IMR-90 (cell line): Measurements from ENCODE around the gene CMSS1. TPM values are rescaled to one million over a fixed set of nuclear protein-coding genes. Genes with fewer than 3 reads are reported as not detected.

ENCODE experiments used
- ATAC-seq: fragments of 200-7000 bp; cut with Tn5 transposase; 2 replicates; pipeline ENCODE4 v1.9.1; 2020; ENCODE audit warnings: low read depth, mild to moderate bottlenecking, moderate library complexity
- BruUV-seq: library from RNA; stranded (reverse); fragments of 400-500 nt; replicated peaks from 2 replicates; lab custom pipeline; 2021; lab: Mats Ljungman, UMichigan
- CTCF ChIA-PET: fragments of 300-600 bp; formaldehyde crosslinking; extraction: SDS; loops from one replicate; lab custom pipeline; 2021; ENCODE audit warnings: antibody characterized with exemption; lab: Yijun Ruan, JAX
- POLR2A ChIA-PET: fragments of 300-600 bp; sonication (Branson Sonifier 250); formaldehyde crosslinking; loops from one replicate; lab custom pipeline; 2022; ENCODE audit warnings: antibody characterized with exemption; ENCODE audit not compliant: unreplicated experiment; lab: Charles Lee
- DNase-seq: peaks from one replicate; pipeline ENCODE4 v3.0.0; 2013
- H2AFZ ChIP-seq: replicated peaks from 2 replicates; pipeline ENCODE3; 2013; ENCODE audit warnings: low read length, mild to moderate bottlenecking; ENCODE audit not compliant: poor library complexity
- H2AK5ac ChIP-seq: 2 replicates; pipeline ENCODE4 v1.6.1; 2013; ENCODE audit warnings: low read depth, low read length, inconsistent platforms
- H2AK9ac ChIP-seq: replicated peaks from 2 replicates; pipeline ENCODE3; 2013; ENCODE audit warnings: mild to moderate bottlenecking, low read depth, low read length, moderate library complexity; ENCODE audit not compliant: poor library complexity
- H2BK120ac ChIP-seq: 2 replicates; pipeline ENCODE4 v1.6.1; 2013; ENCODE audit warnings: low read depth, low read length, inconsistent platforms
- H2BK15ac ChIP-seq: 3 replicates; pipeline ENCODE4 v1.6.1; 2013; ENCODE audit warnings: low read depth, low read length, inconsistent platforms
- H2BK20ac ChIP-seq: 2 replicates; pipeline ENCODE4 v1.6.1; 2013; ENCODE audit warnings: low read depth, mild to moderate bottlenecking, inconsistent platforms, low read length, moderate library complexity
- H2BK5ac ChIP-seq: 2 replicates; pipeline ENCODE4 v1.6.1; 2013; ENCODE audit warnings: mild to moderate bottlenecking, low read depth, low read length, inconsistent platforms; ENCODE audit not compliant: poor library complexity, severe bottlenecking
- H3K14ac ChIP-seq: replicated peaks from 2 replicates; pipeline ENCODE4 v1.6.1; 2013; ENCODE audit warnings: low read depth, low read length, inconsistent platforms
- H3K18ac ChIP-seq: 2 replicates; pipeline ENCODE4 v1.6.1; 2013; ENCODE audit warnings: low read depth, low read length, control low read depth
- H3K23ac ChIP-seq: 2 replicates; pipeline ENCODE4 v1.6.1; 2013; ENCODE audit warnings: low read depth, low read length, inconsistent platforms
- H3K27ac ChIP-seq: 2 replicates; pipeline ENCODE4 v1.5.1; 2013; ENCODE audit warnings: mild to moderate bottlenecking, control low read depth, low read length; ENCODE audit not compliant: insufficient read depth
- H3K27me3 ChIP-seq: 2 replicates; pipeline ENCODE4 v1.6.1; 2013; ENCODE audit warnings: low read length; ENCODE audit not compliant: control insufficient read depth, insufficient read depth
- H3K36me3 ChIP-seq: 2 replicates; pipeline ENCODE4 v1.6.1; 2013; ENCODE audit warnings: low read length, mixed read lengths; ENCODE audit not compliant: control insufficient read depth, insufficient read depth
- H3K4ac ChIP-seq: 2 replicates; pipeline ENCODE4 v1.6.1; 2013; ENCODE audit warnings: low read depth, low read length, inconsistent platforms
- H3K4me1 ChIP-seq: 2 replicates; pipeline ENCODE4 v1.6.1; 2013; ENCODE audit warnings: low read length, mixed read lengths; ENCODE audit not compliant: control insufficient read depth, insufficient read depth
- H3K4me2 ChIP-seq: 2 replicates; pipeline ENCODE4 v1.6.1; 2013; ENCODE audit warnings: low read depth, mild to moderate bottlenecking, control low read depth, low read length, moderate library complexity
- H3K4me3 ChIP-seq: 2 replicates; pipeline ENCODE4 v1.5.1; 2013; ENCODE audit warnings: low read depth, mild to moderate bottlenecking, control low read depth, low read length, moderate library complexity; ENCODE audit not compliant: insufficient read depth
- H3K56ac ChIP-seq: 2 replicates; pipeline ENCODE4 v1.6.1; 2013; ENCODE audit warnings: low read length, inconsistent platforms; ENCODE audit not compliant: insufficient read depth; ENCODE audit errors: extremely low read depth
- H3K79me1 ChIP-seq, 2 experiments: 2 replicates each; pipeline ENCODE4 v1.6.1; 2013; ENCODE audit warnings: low read length in 2 of 2, inconsistent platforms in 1 of 2, low read depth in 1 of 2
- H3K9ac ChIP-seq: 2 replicates; pipeline ENCODE4 v1.6.1; 2013; ENCODE audit warnings: low read depth, low read length, control low read depth
- H3K9me1 ChIP-seq: 2 replicates; pipeline ENCODE4 v1.6.1; 2013; ENCODE audit warnings: low read length, inconsistent platforms; ENCODE audit not compliant: insufficient read depth
- H3K9me3 ChIP-seq: 2 replicates; pipeline ENCODE4 v1.6.1; 2013; ENCODE audit warnings: low read length; ENCODE audit not compliant: control insufficient read depth, insufficient read depth
- H4K20me1 ChIP-seq: 2 replicates; pipeline ENCODE4 v1.6.1; 2013; ENCODE audit warnings: low read length, inconsistent platforms; ENCODE audit not compliant: insufficient read depth
- H4K5ac ChIP-seq: 2 replicates; pipeline ENCODE4 v1.6.1; 2013; ENCODE audit warnings: mild to moderate bottlenecking, low read depth, low read length, control low read depth
- H4K8ac ChIP-seq, 2 experiments: 2 replicates each; pipeline ENCODE4 v1.6.1; 2013; ENCODE audit warnings: low read depth in 2 of 2, low read length in 2 of 2, control low read depth in 1 of 2, inconsistent platforms in 1 of 2
- H4K91ac ChIP-seq: 2 replicates; pipeline ENCODE4 v1.6.1; 2013; ENCODE audit warnings: low read depth, low read length, inconsistent platforms; ENCODE audit not compliant: insufficient read depth
- BHLHE40 ChIP-seq: fragments of 150-350 bp; IDR thresholded peaks from 2 replicates; pipeline ENCODE4 v1.6.1; 2016; ENCODE audit warnings: mild to moderate bottlenecking, low read depth, low read length
- CEBPB ChIP-seq: IDR thresholded peaks from 2 replicates; pipeline ENCODE4 v1.6.1; 2012; ENCODE audit warnings: low read depth, low read length, improper control_type of control experiment
- CHD1 ChIP-seq: IDR thresholded peaks from 2 replicates; pipeline ENCODE4 v1.6.1; 2012; ENCODE audit warnings: low read depth, low read length, improper control_type of control experiment
- FOS ChIP-seq: fragments of 150-350 bp; IDR thresholded peaks from 2 replicates; pipeline ENCODE4 v1.6.1; 2016; ENCODE audit warnings: low read depth, low read length
- MAFK ChIP-seq: IDR thresholded peaks from 2 replicates; pipeline ENCODE4 v1.6.1; 2012; ENCODE audit warnings: low read depth, low read length, improper control_type of control experiment
- MAZ ChIP-seq: IDR thresholded peaks from 2 replicates; pipeline ENCODE4 v1.6.1; 2012; ENCODE audit warnings: low read depth, mild to moderate bottlenecking, low read length, improper control_type of control experiment, moderate library complexity, borderline replicate concordance
- MXI1 ChIP-seq: IDR thresholded peaks from 2 replicates; pipeline ENCODE4 v1.6.1; 2012; ENCODE audit warnings: low read depth, mild to moderate bottlenecking, low read length, moderate library complexity, borderline replicate concordance
- NFE2L2 ChIP-seq: fragments of 150-350 bp; IDR thresholded peaks from 2 replicates; pipeline ENCODE4 v1.6.1; 2016; ENCODE audit warnings: low read depth, mild to moderate bottlenecking, low read length
- POLR2A ChIP-seq: IDR thresholded peaks from 2 replicates; pipeline ENCODE4 v1.6.1; 2012; ENCODE audit warnings: mild to moderate bottlenecking, low read depth, low read length
- RAD21 ChIP-seq: IDR thresholded peaks from 2 replicates; pipeline ENCODE4 v1.6.1; 2012; ENCODE audit warnings: low read length, improper control_type of control experiment
- RCOR1 ChIP-seq: IDR thresholded peaks from 2 replicates; pipeline ENCODE4 v1.6.1; 2012; ENCODE audit warnings: mild to moderate bottlenecking, low read length, improper control_type of control experiment; ENCODE audit not compliant: insufficient replicate concordance
- RFX5 ChIP-seq: IDR thresholded peaks from 2 replicates; pipeline ENCODE4 v1.8.0; 2012; ENCODE audit warnings: low read depth, mild to moderate bottlenecking, low read length, moderate library complexity
- SMC3 ChIP-seq: fragments of 150-350 bp; IDR thresholded peaks from 2 replicates; pipeline ENCODE4 v1.6.1; 2016; ENCODE audit warnings: low read depth, mild to moderate bottlenecking, antibody characterized with exemption, low read length, moderate library complexity
- WGBS, 2 experiments: methylation state at CpG; one replicate each; pipeline versions ENCODE4 v1.1.5 to v1.1.7; 2013; ENCODE audit warnings: missing lambda C conversion rate in 2 of 2; ENCODE audit not compliant: insufficient read length in 1 of 2; ENCODE audit errors: extremely low coverage in 2 of 2; 5-methylcytosine and 5-hydroxymethylcytosine counted together
- dilution Hi-C: fragments of 300-500 bp; cut with HindIII; formaldehyde crosslinking; loops from one replicate; pipeline ENCODE4 v1.14.3; 2018; ENCODE audit warnings: low sequenced_read_pairs; ENCODE audit not compliant: unreplicated experiment
- in situ Hi-C: fragments of 300-500 bp; cut with MboI; formaldehyde crosslinking; loops from 3 replicates; pipeline ENCODE4 v1.14.3; 2019; ENCODE audit warnings: low sequenced_read_pairs, inconsistent platforms, mixed read lengths
- intact Hi-C: fragments of 100-400 bp; cut with micrococcal nuclease; formaldehyde crosslinking; loops from 2 replicates; pipeline ENCODE4 v1.10.0; 2022
- polyA plus RNA-seq, 3 experiments: library from polyadenylated mRNA; depleted of rRNA; stranded (reverse); fragments of >200 nt; gene quantifications; 2 replicates each; pipeline ENCODE4 v1.2.3, GENCODE V29; 2012; ENCODE audit warnings: low replicate concordance in 1 of 3
- total RNA-seq: library from RNA; depleted of rRNA; stranded (reverse); fragments of >200 nt; gene quantifications from 2 replicates; pipeline ENCODE4 v1.2.3, GENCODE V29; 2012
- TF ChIP-seq, protein P1 (sequence below): fragments of 150-350 bp; IDR thresholded peaks from 2 replicates; pipeline ENCODE4 v1.6.1; 2017; ENCODE audit warnings: mild to moderate bottlenecking, antibody characterized with exemption, low read length, low read depth
- TF ChIP-seq, protein P2 (sequence below): fragments of 150-350 bp; IDR thresholded peaks from 2 replicates; pipeline ENCODE4 v1.6.1; 2016; ENCODE audit warnings: low read depth, mild to moderate bottlenecking, low read length, moderate library complexity, borderline replicate concordance
- TF ChIP-seq, protein P3 (sequence below): conservative IDR thresholded peaks from 2 replicates; pipeline ENCODE4 v1.5.1; 2012; ENCODE audit warnings: mild to moderate bottlenecking, low read depth, low read length, improper control_type of control experiment

CMSS1 gene
- total and polyA plus RNA-seq, 2 of the 4 experiments (the other 2 are of a cell fraction): 12.5 to 13.6 TPM

DNA sequence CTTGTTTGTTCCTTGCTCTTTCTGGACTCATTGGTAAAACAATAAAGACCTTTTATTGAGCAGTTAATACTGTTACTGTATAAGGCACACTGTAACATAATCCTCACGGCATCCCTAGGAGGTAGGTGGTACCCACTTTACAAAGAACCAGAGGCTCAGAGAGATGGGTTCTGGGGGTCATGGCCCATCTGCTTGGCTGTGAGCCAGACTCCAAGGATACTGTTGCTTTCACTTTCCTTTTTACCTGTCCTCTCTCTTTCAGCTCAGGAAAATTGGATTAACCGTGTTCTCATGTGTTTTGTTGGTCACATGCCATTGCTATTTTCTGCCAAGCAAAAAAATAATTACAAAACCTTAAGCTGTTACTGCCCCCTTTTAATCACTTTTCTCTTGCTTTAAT, 331.5 kb downstream of the CMSS1 start:
- Histone ChIP-seq H3K14ac (no peak overlapping the region), H2BK15ac (no peak overlapping the region), H3K9ac (no peak overlapping the region), H3K4me2 (no peak overlapping the region), H4K8ac (no peak overlapping the region), H4K20me1 (no peaks in the 10 kb centered on the region), H3K9me3 (no peaks in the 10 kb centered on the region), H3K79me1 (no peaks in the 10 kb centered on the region; a peak in 1 of 4 replicates), H2AK9ac (no peak overlapping the region), H4K5ac (no peak overlapping the region), H3K4me1 (peaks cover 4% of the 10 kb centered on the region; the same call in 1 of the 2 replicates), H3K36me3 (no peaks in the 10 kb centered on the region), H2BK120ac (no peak overlapping the region), H2BK20ac (no peak overlapping the region), H3K27ac (no peak overlapping the region), H2AK5ac (peak overlapping the region; percentile 25; the same call in 1 of the 2 replicates), H2AFZ (no peak overlapping the region), H3K56ac (no peak overlapping the region), H4K91ac (no peak overlapping the region), H3K23ac (no peak overlapping the region), H3K27me3 (no peaks in the 10 kb centered on the region), H3K18ac (no peak overlapping the region), H3K4ac (no peak overlapping the region), H2BK5ac (no peak overlapping the region), H3K9me1 (0 out of 2 replicates have a peak, but pooled peaks cover 3% of the 10 kb centered on the region), H3K4me3 (no peak overlapping the region)
- DNase-seq (no peak), ATAC-seq (no peak)
- WGBS, 2 experiments: 43% methylated on average over 1 of the region's 2 CpGs; no CpG with 5 or more reads in 1 of the 2 experiments
- no TSS peak for BruUV-seq
- dilution Hi-C loops (no loop called here), in situ Hi-C loops (no loop called here), intact Hi-C loops (no loop called here)
- ChIA-PET POLR2A (no interaction called here), CTCF (no interaction called here)
- TF ChIP-seq CHD1 (no peak), RFX5 (no peak), RCOR1 (no peak), MAFK (no peak), POLR2A (no peak), NFE2L2 (no peak), MAZ (no peak), MXI1 (no peak), CEBPB (no peak), SMC3 (no peak), FOS (no peak), RAD21 (no peak), BHLHE40 (no peak)
- TF ChIP-seq, protein P1, sequence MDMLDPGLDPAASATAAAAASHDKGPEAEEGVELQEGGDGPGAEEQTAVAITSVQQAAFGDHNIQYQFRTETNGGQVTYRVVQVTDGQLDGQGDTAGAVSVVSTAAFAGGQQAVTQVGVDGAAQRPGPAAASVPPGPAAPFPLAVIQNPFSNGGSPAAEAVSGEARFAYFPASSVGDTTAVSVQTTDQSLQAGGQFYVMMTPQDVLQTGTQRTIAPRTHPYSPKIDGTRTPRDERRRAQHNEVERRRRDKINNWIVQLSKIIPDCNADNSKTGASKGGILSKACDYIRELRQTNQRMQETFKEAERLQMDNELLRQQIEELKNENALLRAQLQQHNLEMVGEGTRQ: no peak
- TF ChIP-seq, protein P2, sequence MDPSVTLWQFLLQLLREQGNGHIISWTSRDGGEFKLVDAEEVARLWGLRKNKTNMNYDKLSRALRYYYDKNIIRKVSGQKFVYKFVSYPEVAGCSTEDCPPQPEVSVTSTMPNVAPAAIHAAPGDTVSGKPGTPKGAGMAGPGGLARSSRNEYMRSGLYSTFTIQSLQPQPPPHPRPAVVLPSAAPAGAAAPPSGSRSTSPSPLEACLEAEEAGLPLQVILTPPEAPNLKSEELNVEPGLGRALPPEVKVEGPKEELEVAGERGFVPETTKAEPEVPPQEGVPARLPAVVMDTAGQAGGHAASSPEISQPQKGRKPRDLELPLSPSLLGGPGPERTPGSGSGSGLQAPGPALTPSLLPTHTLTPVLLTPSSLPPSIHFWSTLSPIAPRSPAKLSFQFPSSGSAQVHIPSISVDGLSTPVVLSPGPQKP: no peak
- TF ChIP-seq, protein P3, sequence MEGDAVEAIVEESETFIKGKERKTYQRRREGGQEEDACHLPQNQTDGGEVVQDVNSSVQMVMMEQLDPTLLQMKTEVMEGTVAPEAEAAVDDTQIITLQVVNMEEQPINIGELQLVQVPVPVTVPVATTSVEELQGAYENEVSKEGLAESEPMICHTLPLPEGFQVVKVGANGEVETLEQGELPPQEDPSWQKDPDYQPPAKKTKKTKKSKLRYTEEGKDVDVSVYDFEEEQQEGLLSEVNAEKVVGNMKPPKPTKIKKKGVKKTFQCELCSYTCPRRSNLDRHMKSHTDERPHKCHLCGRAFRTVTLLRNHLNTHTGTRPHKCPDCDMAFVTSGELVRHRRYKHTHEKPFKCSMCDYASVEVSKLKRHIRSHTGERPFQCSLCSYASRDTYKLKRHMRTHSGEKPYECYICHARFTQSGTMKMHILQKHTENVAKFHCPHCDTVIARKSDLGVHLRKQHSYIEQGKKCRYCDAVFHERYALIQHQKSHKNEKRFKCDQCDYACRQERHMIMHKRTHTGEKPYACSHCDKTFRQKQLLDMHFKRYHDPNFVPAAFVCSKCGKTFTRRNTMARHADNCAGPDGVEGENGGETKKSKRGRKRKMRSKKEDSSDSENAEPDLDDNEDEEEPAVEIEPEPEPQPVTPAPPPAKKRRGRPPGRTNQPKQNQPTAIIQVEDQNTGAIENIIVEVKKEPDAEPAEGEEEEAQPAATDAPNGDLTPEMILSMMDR: no peak
